Effector CD8-positive, alpha-beta T cell (primary cell): ENCODE measurements around the gene SLC35G1.

Experiments used
- DNase-seq: peaks from one replicate; lab custom pipeline; 2025; lab: John Stamatoyannopoulos, UW
- total RNA-seq, 4 experiments: gene quantifications; one replicate each; lab custom pipeline; 2026; lab: John Stamatoyannopoulos, UW

The SLC35G1 gene, protein sequence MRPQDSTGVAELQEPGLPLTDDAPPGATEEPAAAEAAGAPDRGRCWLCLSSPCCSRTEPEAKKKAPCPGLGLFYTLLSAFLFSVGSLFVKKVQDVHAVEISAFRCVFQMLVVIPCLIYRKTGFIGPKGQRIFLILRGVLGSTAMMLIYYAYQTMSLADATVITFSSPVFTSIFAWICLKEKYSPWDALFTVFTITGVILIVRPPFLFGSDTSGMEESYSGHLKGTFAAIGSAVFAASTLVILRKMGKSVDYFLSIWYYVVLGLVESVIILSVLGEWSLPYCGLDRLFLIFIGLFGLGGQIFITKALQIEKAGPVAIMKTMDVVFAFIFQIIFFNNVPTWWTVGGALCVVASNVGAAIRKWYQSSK
- total RNA-seq: 2.6 to 6.3 (median 3.7) reads per million in 4 experiments

GRCh38 chr10:93893646-93894515, at the start of gene SLC35G1:
Gene SLC35G1 (plus strand): TSS chr10:93893978. CDS start chr10:93894034, 56 bp downstream.
- DNase-seq: peak; percentile 50

DNA sequence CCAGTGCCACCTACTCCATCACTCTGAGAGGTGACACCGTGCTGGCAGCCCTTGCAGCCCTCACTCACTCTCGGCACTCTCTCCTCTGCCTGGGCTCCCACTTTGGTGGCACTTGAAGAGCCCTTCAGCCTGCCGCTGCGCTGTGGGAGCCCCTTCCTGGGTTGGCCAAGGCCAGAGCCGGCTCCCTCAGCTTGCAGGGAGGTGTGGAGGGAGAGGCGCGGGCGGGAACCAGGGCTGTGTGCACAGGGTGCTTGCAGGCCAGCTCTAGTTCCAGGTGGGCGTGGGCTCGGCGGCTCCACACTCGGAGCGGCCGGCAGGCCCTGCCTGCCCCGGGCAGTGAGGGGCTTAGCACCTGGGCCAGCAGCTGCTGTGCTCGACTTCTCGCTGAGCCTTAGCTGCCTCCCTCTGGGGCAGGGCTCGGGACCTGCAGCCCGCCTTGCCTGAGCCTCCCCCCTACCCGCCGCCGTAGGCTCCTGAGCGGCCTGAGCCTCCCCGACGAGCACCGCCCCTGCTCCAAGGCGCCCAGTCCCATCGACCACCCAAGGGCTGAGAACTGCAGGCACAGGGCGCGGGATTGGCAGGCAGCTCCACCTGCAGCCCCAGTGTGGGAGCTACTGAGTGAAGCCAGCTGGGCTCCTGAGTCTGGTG, 48.7 kb upstream of the SLC35G1 start:
- DNase-seq: no peak

DNA sequence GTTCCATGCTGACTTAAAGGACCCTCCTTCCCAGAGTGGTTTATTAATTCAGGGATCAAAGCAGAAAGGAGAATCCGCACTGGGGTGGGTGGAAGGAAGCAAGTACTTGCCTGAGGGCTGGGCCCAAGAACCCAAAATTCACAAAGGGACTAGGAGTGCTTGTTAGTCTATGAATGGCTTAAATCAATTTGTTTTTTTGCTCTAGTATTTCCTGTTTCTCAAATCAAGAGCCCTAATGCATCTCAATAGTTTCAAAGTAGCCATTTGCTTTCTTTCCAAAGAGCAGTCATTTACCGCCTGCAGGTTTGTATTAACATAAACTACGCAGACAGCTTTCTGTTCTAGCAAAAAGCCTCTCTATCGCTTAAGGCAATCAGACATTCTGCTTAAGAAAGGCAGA, 44.2 kb upstream of the SLC35G1 start:
- no peak for DNase-seq

DNA sequence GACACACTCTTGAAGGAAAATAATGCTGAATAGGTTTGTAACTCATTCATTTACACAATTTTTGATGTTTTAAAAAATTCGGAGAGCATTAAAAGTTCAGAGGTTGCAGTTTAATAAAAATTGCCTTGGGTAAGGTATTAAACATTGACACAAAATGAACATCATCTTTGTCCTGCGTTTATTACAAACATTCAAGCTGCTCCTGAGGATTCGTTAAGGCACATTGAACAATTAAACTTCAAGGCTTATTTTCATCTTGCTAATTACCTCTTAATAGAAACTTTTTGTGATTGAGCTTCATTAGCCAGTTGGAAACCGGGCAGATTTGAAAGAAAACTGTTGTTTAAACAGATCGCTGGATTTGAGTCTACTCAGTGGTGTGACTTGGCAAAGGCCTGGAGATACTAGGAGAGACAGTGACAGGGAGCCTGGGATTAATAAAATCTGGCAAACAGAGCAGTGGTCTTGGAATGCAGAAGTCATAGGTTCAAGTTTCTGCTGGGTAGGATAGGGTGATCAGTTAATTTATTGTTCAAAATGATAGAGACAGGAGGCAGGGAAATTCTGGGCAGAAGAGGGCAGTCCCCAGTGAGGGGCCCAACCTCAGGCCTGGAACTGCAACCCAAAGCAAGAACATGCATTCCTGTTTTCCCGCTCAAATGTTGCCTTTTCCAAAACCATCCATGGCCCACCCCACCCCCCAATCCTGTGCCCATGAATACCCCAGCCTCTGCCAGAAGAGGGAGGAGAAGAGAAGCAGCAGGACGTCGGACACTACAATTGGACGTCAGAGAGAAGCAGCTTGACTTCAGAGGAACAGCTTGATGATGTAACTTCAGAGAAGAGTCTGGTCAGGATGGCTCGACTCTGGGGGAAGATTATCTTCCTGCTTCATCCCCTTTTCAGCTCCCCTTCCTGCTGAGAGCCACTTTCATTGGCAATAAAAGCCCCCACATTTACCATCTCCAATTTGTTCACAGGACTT, 43.5 kb upstream of the SLC35G1 start:
- DNase-seq: no peak

DNA sequence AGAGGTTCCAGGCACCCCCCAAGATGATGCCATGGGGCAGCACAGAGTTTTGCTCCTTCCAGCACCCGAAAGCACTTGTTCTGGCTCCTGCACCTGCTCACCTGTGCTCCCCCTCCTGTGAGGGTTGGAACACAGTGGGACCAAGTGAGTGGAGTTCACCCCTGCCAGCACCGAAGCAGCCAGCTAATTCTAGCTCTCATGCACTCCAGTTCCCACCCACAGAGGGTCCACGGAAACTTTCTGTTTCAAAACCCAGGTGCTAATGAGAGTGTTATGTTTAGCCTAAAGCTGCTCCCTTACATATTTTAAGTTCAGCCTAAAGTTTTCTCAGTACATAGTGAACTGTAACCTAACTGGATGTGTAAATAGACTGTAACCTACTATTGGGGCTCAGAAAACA, 42.6 kb upstream of the SLC35G1 start:
- DNase-seq: no peak

- DNase-seq: no peak
Measured at GRCh38 chr10:93852476-93853095, 41.2 kb upstream of the SLC35G1 start.

- DNase-seq: no peak
Measured at GRCh38 chr10:93854975-93855374, 38.8 kb upstream of the SLC35G1 start.

- DNase-seq: no peak
Measured at GRCh38 chr10:93856349-93857145, 37.2 kb upstream of the SLC35G1 start.

DNA sequence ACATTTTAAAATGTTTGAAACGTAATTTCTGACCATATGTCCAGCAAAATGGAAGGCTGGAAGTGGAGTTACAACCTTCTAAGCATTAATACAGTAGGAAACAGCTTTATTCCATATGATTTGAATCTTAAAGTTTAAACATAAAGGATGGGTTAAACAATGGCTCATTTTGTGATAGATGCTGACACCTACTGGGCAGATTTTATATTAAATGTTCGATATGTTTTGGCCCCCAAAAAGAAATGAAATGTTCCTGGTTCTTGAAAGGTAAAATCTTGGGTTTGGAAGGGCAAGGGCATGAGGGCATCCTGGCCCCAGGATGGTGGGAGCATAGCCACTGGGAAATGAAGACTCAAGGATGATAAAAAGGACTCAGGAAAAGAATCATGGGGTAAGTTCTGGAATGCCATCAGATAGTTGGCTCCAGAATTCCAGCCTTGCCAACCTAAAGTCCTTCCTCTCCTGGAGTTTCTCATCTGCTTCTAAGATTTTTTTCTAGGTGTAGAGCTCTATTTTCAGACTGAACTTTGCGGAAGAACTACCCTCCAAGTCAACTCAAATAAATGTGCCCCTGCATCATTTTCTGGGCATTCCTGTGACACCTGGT, 34.6 kb upstream of the SLC35G1 start:
- DNase-seq: no peak

GRCh38 chr10:93861825-93862224, 32.0 kb upstream of the SLC35G1 start:
- DNase-seq: no peak

GRCh38 chr10:93865794-93866425, 27.9 kb upstream of the SLC35G1 start:
- DNase-seq: no peak

GRCh38 chr10:93867525-93867924, 26.3 kb upstream of the SLC35G1 start:
- DNase-seq: no peak

- DNase-seq: no peak
Measured at GRCh38 chr10:93871671-93872204, 22.0 kb upstream of the SLC35G1 start.

DNA sequence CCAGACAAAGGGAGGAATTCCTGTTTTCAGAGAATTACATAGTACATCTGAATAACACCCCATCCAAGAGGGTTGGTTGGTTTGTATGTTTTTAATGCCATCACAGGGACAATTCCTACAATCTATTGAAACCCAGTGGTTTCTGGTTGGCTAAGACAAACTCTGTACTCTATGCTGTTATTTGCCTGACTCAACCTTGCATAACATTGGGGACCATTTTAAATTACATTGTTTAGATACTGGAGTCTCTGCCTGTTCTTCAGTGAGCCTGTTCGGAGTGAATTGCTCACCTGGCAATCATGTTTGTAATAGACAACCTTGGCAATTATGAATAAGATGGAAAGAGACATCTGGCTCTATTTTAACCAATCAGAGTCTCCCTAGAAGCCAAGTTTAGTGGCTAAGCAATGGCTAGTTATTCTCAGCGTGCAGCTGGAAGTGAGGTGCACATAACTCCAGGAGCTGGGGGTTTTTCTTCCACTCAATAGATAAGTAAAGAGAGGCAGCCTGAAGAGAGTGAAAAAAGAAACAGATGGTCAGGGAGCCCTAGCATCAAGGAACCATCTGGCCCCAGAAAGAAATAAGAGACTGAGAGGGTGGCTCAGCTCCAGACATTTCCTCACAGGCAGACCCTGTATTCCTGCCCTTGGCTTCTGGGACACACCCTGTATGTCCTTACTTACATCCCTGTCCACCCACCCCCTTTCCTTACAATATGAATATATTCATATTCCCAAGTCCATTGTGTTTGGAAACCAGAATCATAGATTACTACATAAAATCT, 21.2 kb upstream of the SLC35G1 start:
- no peak for DNase-seq

DNA sequence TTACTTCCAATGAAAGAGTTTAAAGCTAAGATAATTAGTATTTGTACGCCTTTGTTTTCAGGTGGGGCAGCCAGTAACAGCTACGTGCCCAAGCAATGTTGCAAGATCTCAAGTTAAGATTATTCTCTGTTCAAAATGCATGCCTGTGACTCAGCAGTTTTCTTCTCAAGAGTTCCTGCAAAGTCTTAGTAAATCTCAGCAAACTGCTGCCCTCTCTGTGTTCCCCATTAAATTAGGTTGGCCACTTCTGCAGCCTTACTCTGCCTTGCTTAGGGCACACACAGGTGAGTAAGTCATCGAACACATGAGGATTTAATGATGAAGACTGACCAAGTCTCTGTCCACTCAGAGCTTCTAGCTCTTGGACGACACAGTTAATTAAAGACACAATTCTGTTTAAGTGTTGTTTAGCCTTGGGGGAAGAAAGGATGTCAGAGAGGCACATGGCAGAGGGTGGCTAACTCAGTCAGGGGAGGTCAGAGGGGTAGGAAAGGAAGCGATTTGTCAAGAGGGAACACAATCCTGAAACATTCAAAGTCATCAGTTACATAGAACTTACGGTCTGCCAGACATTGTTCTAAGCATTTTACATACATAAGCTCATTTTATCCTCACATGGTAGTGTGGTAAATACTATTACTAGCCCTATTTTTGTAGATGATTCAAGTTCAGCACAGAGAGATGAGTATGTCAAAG, 20.2 kb upstream of the SLC35G1 start:
- no peak for DNase-seq

DNA sequence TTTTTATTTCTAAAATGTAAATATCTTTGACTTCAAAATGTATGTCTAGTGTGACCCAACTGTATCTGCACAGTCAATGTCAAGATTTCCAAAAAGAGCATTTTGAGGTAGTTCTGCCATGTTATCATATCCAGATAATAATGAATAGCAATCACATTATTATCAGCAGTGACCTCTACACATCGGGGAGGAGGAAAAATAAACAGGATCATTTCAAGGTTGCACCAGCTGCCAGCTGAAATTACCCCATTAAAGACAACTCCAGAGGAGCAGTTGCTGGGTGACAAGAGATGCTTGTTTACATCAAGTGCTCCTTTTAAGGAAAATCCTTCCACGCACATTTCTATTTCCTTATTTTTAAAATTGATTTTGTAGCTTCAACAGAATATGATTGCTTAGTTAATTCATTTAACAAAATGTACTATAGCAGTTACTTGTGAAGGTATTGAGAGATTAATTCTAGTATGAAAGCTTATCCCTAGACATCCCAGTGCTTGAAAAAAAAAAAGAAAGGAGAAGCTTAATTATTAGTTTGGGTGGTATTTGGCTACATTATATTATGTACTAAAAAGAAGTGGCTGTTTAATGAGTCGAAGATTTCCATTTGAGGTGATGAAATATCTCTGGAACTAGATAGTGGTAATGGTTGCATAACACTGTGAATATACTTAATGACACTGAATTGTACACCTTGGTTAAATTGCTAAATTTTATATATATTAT, 19.3 kb upstream of the SLC35G1 start:
- no peak for DNase-seq

- no peak for DNase-seq
Measured at GRCh38 chr10:93875032-93875358, 18.8 kb upstream of the SLC35G1 start.
